Psoas muscle (tissue), 8 donors: ENCODE results near the gene OSR1. TPM values are rescaled to one million over a fixed set of nuclear protein-coding genes. Genes with fewer than 3 reads are reported as not detected.
"Not testable (repeated sequence)": the region's sequence is repeated elsewhere in the genome, so short reads cannot be mapped to it uniquely, and the experiment has no call there.

Experiments
- ATAC-seq, 4 donors: fragments of 200-7000 bp; cut with Tn5 transposase; one replicate each; pipeline ENCODE4 v1.9.1; 2020; ENCODE audit warnings: moderate library complexity in 3 of 4, mild to moderate bottlenecking in 2 of 4
- DNase-seq, 2 donors: peaks; one replicate each; pipeline ENCODE4 v3.0.0-alpha.2; 2020
- H3K27ac ChIP-seq: fragments of 200-600 bp; one replicate; pipeline ENCODE4 v1.8.0; 2022
- H3K27me3 ChIP-seq, 3 donors: fragments of 200-600 bp in 1 of 3; one replicate each; pipeline versions ENCODE4 v1.6.1 to v1.8.0; 2013 to 2022; ENCODE audit warnings: low read length in 2 of 3, mild to moderate bottlenecking in 2 of 3, moderate library complexity in 1 of 3; ENCODE audit not compliant: insufficient read depth in 3 of 3
- H3K36me3 ChIP-seq, 2 donors: fragments of 200-600 bp in 1 of 2; one replicate each; pipeline versions ENCODE4 v1.6.1 to v1.8.0; 2013 to 2022; ENCODE audit warnings: low read depth in 1 of 2, mild to moderate bottlenecking in 1 of 2, moderate library complexity in 1 of 2; ENCODE audit not compliant: insufficient read depth in 1 of 2
- H3K4me1 ChIP-seq: fragments of 200-600 bp; one replicate; pipeline ENCODE4 v1.8.0; 2022
- H3K4me3 ChIP-seq: fragments of 200-600 bp; one replicate; pipeline ENCODE4 v1.8.0; 2022; ENCODE audit warnings: mild to moderate bottlenecking
- H3K9me3 ChIP-seq: fragments of 200-600 bp; one replicate; pipeline ENCODE4 v1.8.0; 2022
- CTCF ChIP-seq: fragments of 200-600 bp; IDR thresholded peaks from one replicate; pipeline ENCODE4 v1.8.0; 2022; ENCODE audit warnings: antibody characterized with exemption
- WGBS, 3 donors: extraction: QIAGEN DNeasy Blood & Tissue Kit; methylation state at CpG; one replicate each; pipeline versions ENCODE4 v1.1.6 to v1.1.7; 2013; 5-methylcytosine and 5-hydroxymethylcytosine counted together
- intact Hi-C, 2 donors: fragments of 100-400 bp; cut with DNase I; formaldehyde crosslinking; loops; one replicate each; pipeline versions ENCODE4 v1.11.0 to v1.14.2; 2022
- polyA plus RNA-seq, 3 donors: library from polyadenylated mRNA; stranded (reverse); fragments of 200-250 nt; gene quantifications; one replicate each; pipeline ENCODE4 v1.2.3, GENCODE V29; 2013
- total RNA-seq, 4 donors: library from RNA; stranded (reverse); fragmentation: NEBNext Ultra II Directional in 2 of 4; extraction: Animal tissue kit (Norgen Biotek cat#: 25700) in 2 of 4; gene quantifications; one replicate each; pipeline versions ENCODE4 v1.2.1 to v1.2.4, GENCODE V29; 2021 to 2023
- donor health status: healthy with polysubstance abuse.
- donor health status: DM: no; HTN: no; CAD: no; lungs with moderate emphysema.
- donor health status: Bipolar disorder and iron deficiency.
- donor health status: healthy.
- donor health status: DM: yes; HTN: yes; CAD: no.
- donor health status: DM: no; HTN: no; CAD: no.
- donor health status: DM: no; HTN: no; CAD: no.
- donor health status: DM: yes; HTN: yes; CAD: no.

The OSR1 gene
- total and polyA plus RNA-seq, 7 donors = 1.1 to 6.7 (median 3.2) TPM

- no peak overlapping the region for H3K27ac ChIP-seq
- H3K4me1 ChIP-seq = no peaks in the 10 kb centered on the region
- H3K36me3 ChIP-seq = no peaks in the 10 kb centered on the region
- H3K27me3 ChIP-seq = no peaks in the 10 kb centered on the region
- no peak for DNase-seq
- ATAC-seq = no peak
- no peak for TF ChIP-seq CTCF
- WGBS, 3 donors = 87 to 95% (median 89%) methylated on average over 3 of the region's 3 CpGs
- H3K4me3 ChIP-seq = no peak overlapping the region
- intact Hi-C loops = no loop called here
- H3K9me3 ChIP-seq = no peaks in the 10 kb centered on the region
Measured at GRCh38 chr2:19319064-19319463, 39.4 kb downstream of the OSR1 start.

- WGBS, 3 donors = 85 to 92% (median 91%) methylated on average over 6 of the region's 6 CpGs
- intact Hi-C loops = no loop called here
Measured at GRCh38 chr2:19313553-19313952, 44.9 kb downstream of the OSR1 start.

GRCh38 chr2:19312949-19313348, 45.5 kb downstream of the OSR1 start:
- no peaks in the 10 kb centered on the region for H3K27me3 ChIP-seq
- no peak overlapping the region for H3K4me3 ChIP-seq
- no peaks in the 10 kb centered on the region for H3K9me3 ChIP-seq
- no peak for ATAC-seq
- H3K4me1 ChIP-seq = no peaks in the 10 kb centered on the region
- no peaks in the 10 kb centered on the region for H3K36me3 ChIP-seq
- H3K27ac ChIP-seq = no peak overlapping the region
- DNase-seq = no peak
- peak; percentile 25 for TF ChIP-seq CTCF
- intact Hi-C loops = no loop called here

More at GRCh38 chr2:19313553-19313952, 44.9 kb downstream of the OSR1 start:
- no peak overlapping the region for H3K27ac ChIP-seq
- H3K4me1 ChIP-seq = no peaks in the 10 kb centered on the region
- no peak for TF ChIP-seq CTCF
- no peaks in the 10 kb centered on the region for H3K27me3 ChIP-seq
- no peaks in the 10 kb centered on the region for H3K36me3 ChIP-seq
- no peaks in the 10 kb centered on the region for H3K9me3 ChIP-seq
- H3K4me3 ChIP-seq = no peak overlapping the region
- ATAC-seq = no peak
- DNase-seq = no peak

GRCh38 chr2:19306065-19306464, 52.4 kb downstream of the OSR1 start:
- ATAC-seq, H3K9me3 ChIP-seq, intact Hi-C loops, DNase-seq, H3K4me1 ChIP-seq, H3K27ac ChIP-seq, H3K4me3 ChIP-seq, H3K27me3 ChIP-seq, H3K36me3 ChIP-seq: not testable (repeated sequence)
- WGBS, 3 donors = 78 to 88% (median 82%) methylated on average over 16 to 17 of the region's 18 CpGs

GRCh38 chr2:19305400-19306055, 52.9 kb downstream of the OSR1 start:
- H3K27ac ChIP-seq, intact Hi-C loops, ATAC-seq, H3K36me3 ChIP-seq, H3K4me3 ChIP-seq, DNase-seq, H3K27me3 ChIP-seq, H3K4me1 ChIP-seq, H3K9me3 ChIP-seq: not testable (repeated sequence)
- 92 to 96% (median 95%) methylated on average over 6 to 9 of the region's 15 CpGs for WGBS, 3 donors

- 64 to 78% (median 73%) methylated on average over 4 of the region's 4 CpGs for WGBS, 3 donors
- no peak for TF ChIP-seq CTCF
- intact Hi-C loops = no loop called here
- H3K9me3 ChIP-seq = no peaks in the 10 kb centered on the region
- H3K4me3 ChIP-seq = no peak overlapping the region
- ATAC-seq (no peak), DNase-seq (no peak)
- H3K27ac ChIP-seq = no peak overlapping the region
- no peaks in the 10 kb centered on the region for H3K4me1 ChIP-seq
- no peaks in the 10 kb centered on the region for H3K36me3 ChIP-seq
- H3K27me3 ChIP-seq = no peaks in the 10 kb centered on the region
Measured at GRCh38 chr2:19301706-19302105, 56.7 kb downstream of the OSR1 start.
